Ishikawa (cell line): ENCODE data around the gene LINC00632.

Experiments used
- CEBPB ChIP-seq: IDR thresholded peaks from 2 replicates; pipeline ENCODE4 v1.6.1; 2012
- CREB1 ChIP-seq: IDR thresholded peaks from 2 replicates; pipeline ENCODE4 v1.6.1; 2012; ENCODE audit warnings: low read depth
- EGR1 ChIP-seq: IDR thresholded peaks from 2 replicates; pipeline ENCODE4 v1.6.1; 2012
- EP300 ChIP-seq: IDR thresholded peaks from 2 replicates; pipeline ENCODE4 v1.6.1; 2012; ENCODE audit warnings: borderline replicate concordance
- FOXM1 ChIP-seq: IDR thresholded peaks from 2 replicates; pipeline ENCODE4 v1.6.1; 2012; ENCODE audit warnings: low read depth, borderline replicate concordance
- MAX ChIP-seq: IDR thresholded peaks from 2 replicates; pipeline ENCODE4 v1.6.1; 2012
- NFIC ChIP-seq: IDR thresholded peaks from 2 replicates; pipeline ENCODE4 v1.6.1; 2012
- RAD21 ChIP-seq: IDR thresholded peaks from 2 replicates; pipeline ENCODE4 v1.6.1; 2012; ENCODE audit warnings: low read depth
- REST ChIP-seq: IDR thresholded peaks from 2 replicates; pipeline ENCODE4 v1.6.1; 2012; ENCODE audit warnings: low read depth, mild to moderate bottlenecking
- TAF1 ChIP-seq: IDR thresholded peaks from 2 replicates; pipeline ENCODE4 v1.6.1; 2012; ENCODE audit warnings: low read depth, mild to moderate bottlenecking
- TCF12 ChIP-seq: IDR thresholded peaks from 2 replicates; pipeline ENCODE4 v1.6.1; 2012; ENCODE audit warnings: low read depth
- TEAD4 ChIP-seq: IDR thresholded peaks from 2 replicates; pipeline ENCODE4 v1.6.1; 2012
- YY1 ChIP-seq: IDR thresholded peaks from 2 replicates; pipeline ENCODE4 v1.6.1; 2012; ENCODE audit warnings: low read depth
- ZBTB7A ChIP-seq: IDR thresholded peaks from 2 replicates; pipeline ENCODE4 v1.6.1; 2012; ENCODE audit warnings: low read depth
- TF ChIP-seq, protein P1 (sequence below): IDR thresholded peaks from 2 replicates; pipeline ENCODE4 v1.6.1; 2012

Gene LINC00632

GRCh38 chrX:140713174-140713539 is 3.6 kb downstream of the LINC00632 start:
- TF ChIP-seq EGR1 (no peak), FOXM1 (no peak), TAF1 (no peak), TCF12 (no peak), CREB1 (no peak), TEAD4 (no peak), RAD21 (no peak), YY1 (no peak), EP300 (no peak), MAX (no peak), CEBPB (no peak), ZBTB7A (no peak)
- TF ChIP-seq, protein P1, sequence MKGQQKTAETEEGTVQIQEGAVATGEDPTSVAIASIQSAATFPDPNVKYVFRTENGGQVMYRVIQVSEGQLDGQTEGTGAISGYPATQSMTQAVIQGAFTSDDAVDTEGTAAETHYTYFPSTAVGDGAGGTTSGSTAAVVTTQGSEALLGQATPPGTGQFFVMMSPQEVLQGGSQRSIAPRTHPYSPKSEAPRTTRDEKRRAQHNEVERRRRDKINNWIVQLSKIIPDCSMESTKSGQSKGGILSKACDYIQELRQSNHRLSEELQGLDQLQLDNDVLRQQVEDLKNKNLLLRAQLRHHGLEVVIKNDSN, result no peak

DNA sequence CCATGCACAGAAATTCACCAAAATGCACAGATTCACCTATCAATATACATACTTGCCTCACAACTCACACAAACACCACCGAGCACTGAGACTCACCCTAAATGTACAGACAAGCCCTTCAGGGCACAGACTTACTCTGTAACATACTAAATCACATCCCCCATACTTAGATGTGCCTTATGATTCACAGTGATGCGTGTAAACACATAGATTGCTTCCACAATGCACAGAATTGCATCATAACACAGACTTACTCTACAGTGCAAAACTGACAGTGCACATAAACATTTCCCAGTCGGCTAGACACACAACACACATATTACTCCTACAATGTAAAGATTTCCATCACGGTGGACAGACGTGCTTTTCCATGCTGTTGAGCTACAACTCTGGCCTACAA is 6.2 kb downstream of the LINC00632 start:
- TF ChIP-seq YY1, result no peak
- TF ChIP-seq RAD21, result no peak
- TF ChIP-seq, protein P1, result no peak
- TF ChIP-seq TAF1, result no peak
- TF ChIP-seq TCF12, result no peak
- no peak for TF ChIP-seq REST
- TF ChIP-seq FOXM1, result no peak
- no peak for TF ChIP-seq MAX
- no peak for TF ChIP-seq TEAD4
- no peak for TF ChIP-seq ZBTB7A
- no peak for TF ChIP-seq NFIC
- no peak for TF ChIP-seq CEBPB
- TF ChIP-seq CREB1, result no peak
- no peak for TF ChIP-seq EP300
- TF ChIP-seq EGR1, result no peak

- TF ChIP-seq RAD21 (no peak), EGR1 (no peak), CREB1 (no peak), TEAD4 (no peak), EP300 (no peak), ZBTB7A (no peak), MAX (no peak), TCF12 (no peak), CEBPB (no peak), TAF1 (no peak), NFIC (no peak), YY1 (no peak), REST (no peak)
- TF ChIP-seq, protein P1, result no peak
These were observed 13.7 kb downstream of the LINC00632 start for GRCh38 chrX:140723121-140723715.

DNA sequence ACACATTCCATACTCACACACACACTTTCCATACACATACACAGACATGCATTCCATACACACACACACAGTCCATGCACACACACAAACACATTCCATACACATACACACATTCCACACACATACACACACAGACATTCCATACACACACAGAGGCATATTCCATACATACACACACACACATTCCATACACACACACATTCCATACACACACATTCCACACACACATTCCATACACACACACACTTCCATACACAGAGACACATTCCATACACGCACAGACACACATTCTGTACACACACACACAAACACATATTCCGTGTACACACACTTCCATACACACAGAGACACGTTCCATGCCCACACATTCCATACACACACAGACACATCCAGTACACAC is 14.8 kb downstream of the LINC00632 start:
- TF ChIP-seq EP300, result no peak
- TF ChIP-seq CEBPB, result no peak
- TF ChIP-seq RAD21, result no peak
- TF ChIP-seq REST, result no peak
- no peak for TF ChIP-seq TCF12
- TF ChIP-seq NFIC, result no peak
- TF ChIP-seq TAF1, result no peak
